HepG2 (cell line): ENCODE results near the gene GSX1. TPM values are rescaled to one million over a fixed set of nuclear protein-coding genes. Genes with fewer than 3 reads are reported as not detected.

ENCODE experiments used
- AHR ChIP-seq: IDR thresholded peaks from 2 replicates; pipeline ENCODE4 v1.6.1; 2018; ENCODE audit warnings: missing genetic modification reagents, missing compliant biosample characterization
- ARID2 ChIP-seq: sonication (generic); formaldehyde crosslinking; IDR thresholded peaks from 2 replicates; pipeline ENCODE4 v1.8.1; 2022; ENCODE audit warnings: mild to moderate bottlenecking, missing genetic modification reagents, borderline replicate concordance
- ASH2L ChIP-seq: fragments of 300-600, 200-600 bp; sonication (generic); IDR thresholded peaks from 2 replicates; pipeline ENCODE4 v1.7.0; 2017; ENCODE audit warnings: low read depth, mild to moderate bottlenecking, moderate library complexity, mixed read lengths, low read length; ENCODE audit not compliant: insufficient read length
- ATF6 ChIP-seq: sonication (generic); formaldehyde crosslinking; conservative IDR thresholded peaks from 2 replicates; pipeline ENCODE4 v1.4.0; 2020; ENCODE audit warnings: missing genetic modification reagents
- BORCS8-MEF2B ChIP-seq: sonication (generic); formaldehyde crosslinking; IDR thresholded peaks from 2 replicates; pipeline ENCODE4 v1.8.0; 2022; ENCODE audit warnings: mild to moderate bottlenecking, missing genetic modification reagents
- DMAP1 ChIP-seq: IDR thresholded peaks from 2 replicates; pipeline ENCODE4 v1.6.1; 2016
- DPF2 ChIP-seq: sonication (generic); formaldehyde crosslinking; IDR thresholded peaks from 2 replicates; pipeline ENCODE4 v1.4.0; 2020; ENCODE audit warnings: mild to moderate bottlenecking, low read depth, missing genetic modification reagents, borderline replicate concordance
- EED ChIP-seq: sonication (generic); formaldehyde crosslinking; IDR thresholded peaks from 2 replicates; pipeline ENCODE4 v1.5.0; 2020; ENCODE audit warnings: mild to moderate bottlenecking, missing genetic modification reagents
- FOXP4 ChIP-seq: sonication (generic); formaldehyde crosslinking; IDR thresholded peaks from 2 replicates; pipeline ENCODE4 v1.4.0; 2020; ENCODE audit warnings: missing genetic modification reagents
- HBP1 ChIP-seq: IDR thresholded peaks from 2 replicates; pipeline ENCODE4 v1.6.1; 2016; ENCODE audit warnings: low read depth, control low read depth
- HNRNPH1 ChIP-seq: fragments of 200-400 bp; formaldehyde crosslinking; optimal IDR thresholded peaks from 2 replicates; pipeline ENCODE3; 2017; ENCODE audit warnings: mild to moderate bottlenecking, low read depth, low read length
- KDM2A ChIP-seq: sonication (generic); formaldehyde crosslinking; IDR thresholded peaks from 2 replicates; pipeline ENCODE4 v1.4.0; 2020; ENCODE audit warnings: low read depth, missing genetic modification reagents, borderline replicate concordance
- KMT2A ChIP-seq: sonication (generic); formaldehyde crosslinking; IDR thresholded peaks from 2 replicates; pipeline ENCODE4 v1.4.0; 2020; ENCODE audit warnings: missing genetic modification reagents
- MEF2D ChIP-seq: sonication (generic); formaldehyde crosslinking; IDR thresholded peaks from 2 replicates; pipeline ENCODE4 v1.5.1; 2020; ENCODE audit warnings: mild to moderate bottlenecking, missing genetic modification reagents
- MTF2 ChIP-seq: sonication (generic); formaldehyde crosslinking; IDR thresholded peaks from 2 replicates; pipeline ENCODE4 v1.5.0; 2020; ENCODE audit warnings: missing genetic modification reagents, borderline replicate concordance
- NFRKB ChIP-seq: fragments of 450-650 bp; IDR thresholded peaks from 2 replicates; pipeline ENCODE4 v1.6.1; 2017
- NR2F1 ChIP-seq, 2 experiments: fragments of 450-650 bp in 1 of 2; formaldehyde crosslinking in 1 of 2; IDR thresholded peaks; 2 replicates each; pipeline versions ENCODE4 v1.5.0 to v1.6.1; 2016 to 2020; ENCODE audit warnings: mild to moderate bottlenecking in 1 of 2, missing compliant biosample characterization in 1 of 2, missing genetic modification reagents in 1 of 2, moderate library complexity in 1 of 2
- PPARG ChIP-seq: conservative IDR thresholded peaks from 2 replicates; pipeline ENCODE4 v1.6.1; 2016; ENCODE audit warnings: missing biosample characterization, missing genetic modification reagents
- SP4 ChIP-seq: sonication (generic); formaldehyde crosslinking; IDR thresholded peaks from 2 replicates; pipeline ENCODE4 v1.8.1; 2023; ENCODE audit warnings: mild to moderate bottlenecking, missing genetic modification reagents
- THAP11 ChIP-seq: IDR thresholded peaks from 2 replicates; pipeline ENCODE4 v1.6.1; 2016; ENCODE audit warnings: missing biosample characterization, missing genetic modification reagents
- U2AF2 ChIP-seq: fragments of 200-400 bp; formaldehyde crosslinking; IDR thresholded peaks from 2 replicates; pipeline ENCODE4 v1.6.1; 2017; ENCODE audit warnings: low read depth, mild to moderate bottlenecking, low read length
- ZC3H4 ChIP-seq: sonication (generic); formaldehyde crosslinking; IDR thresholded peaks from 2 replicates; pipeline ENCODE4 v1.4.0; 2020; ENCODE audit warnings: missing genetic modification reagents, borderline replicate concordance
- ZNF644 ChIP-seq: IDR thresholded peaks from 2 replicates; pipeline ENCODE4 v1.6.1; 2016; ENCODE audit warnings: low read depth
- ZSCAN20 ChIP-seq: sonication (generic); formaldehyde crosslinking; IDR thresholded peaks from 2 replicates; pipeline ENCODE4 v1.4.0; 2020; ENCODE audit warnings: missing genetic modification reagents, mild to moderate bottlenecking, borderline replicate concordance
- ZSCAN21 ChIP-seq: sonication (generic); formaldehyde crosslinking; IDR thresholded peaks from 2 replicates; pipeline ENCODE4 v1.8.0; 2022; ENCODE audit warnings: mild to moderate bottlenecking, missing genetic modification reagents, moderate library complexity, borderline replicate concordance
- ZZZ3 ChIP-seq: sonication (generic); formaldehyde crosslinking; IDR thresholded peaks from 2 replicates; pipeline ENCODE4 v1.4.0; 2020; ENCODE audit warnings: missing genetic modification reagents, mild to moderate bottlenecking, borderline replicate concordance
- polyA plus RNA-seq, 8 experiments: library from polyadenylated mRNA; depleted of rRNA in 3 of 8; stranded (reverse) in 7 of 8; unstranded in 1 of 8; fragments of >200 nt; fragmentation: Illumina TruSeq in 4 of 8; extraction: Trizol in 4 of 8; gene quantifications; 2 replicates each; pipeline versions ENCODE4 v1.2.1 to v1.2.3, GENCODE V29; 2011 to 2016; ENCODE audit warnings: low read depth in 4 of 8, missing spikeins in 1 of 8, mixed read lengths in 1 of 8; ENCODE audit not compliant: insufficient read depth in 1 of 8
- total RNA-seq, 5 experiments: library from RNA; depleted of rRNA; stranded (reverse); fragments of >200 nt; fragmentation: Illumina TruSeq; extraction: Trizol; gene quantifications; 2 replicates each; pipeline ENCODE4 v1.2.3, GENCODE V29; 2016; ENCODE audit warnings: low read depth in 1 of 5

Gene GSX1
- total and polyA plus RNA-seq, 2 of the 13 experiments (the other 11 are each of a cell fraction or from before 2014, with no cell fraction given) = not detected

GRCh38 chr13:27792393-27793218, at the start of gene GSX1 (continued):
- TF ChIP-seq DMAP1 (CRISPR knock-in tag) = no peak
- 0 out of 2 replicates have a peak, but pooled peaks have one; percentile 28 for TF ChIP-seq ZNF644 (CRISPR knock-in tag)
- TF ChIP-seq DPF2 = no peak
- peak; percentile 42; the same call in 1 of the 2 replicates for TF ChIP-seq KDM2A (CRISPR knock-in tag)
- TF ChIP-seq MTF2 (CRISPR knock-in tag) = peak; percentile 32; the same call in 1 of the 2 replicates
- TF ChIP-seq FOXP4 (CRISPR knock-in tag) = no peak
- no peak for TF ChIP-seq ARID2 (CRISPR knock-in tag)
- TF ChIP-seq ZSCAN21 (CRISPR knock-in tag) = peak; percentile 49; the same call in 1 of the 2 replicates
- no peak for TF ChIP-seq ZC3H4 (CRISPR knock-in tag)
- no peak for TF ChIP-seq ASH2L
- TF ChIP-seq HNRNPH1 = no peak
- peak; percentile 79; the same call in 1 of the 2 replicates for TF ChIP-seq BORCS8-MEF2B (CRISPR knock-in tag)
- no peak for TF ChIP-seq MEF2D (CRISPR knock-in tag)
- TF ChIP-seq THAP11 (CRISPR knock-in tag) = no peak
- TF ChIP-seq ZSCAN20 (CRISPR knock-in tag) = no peak
- no peak for TF ChIP-seq NR2F1 (CRISPR knock-in tag; IDR thresholded peaks at IDR 0.05)
- TF ChIP-seq ATF6 (CRISPR knock-in tag) = no peak
- no peak for TF ChIP-seq U2AF2
- no peak for TF ChIP-seq PPARG (CRISPR knock-in tag)
- TF ChIP-seq HBP1 (CRISPR knock-in tag) = 0 out of 2 replicates have a peak, but pooled peaks have one; percentile 56
- TF ChIP-seq SP4 (CRISPR knock-in tag) = no peak
- no peak for TF ChIP-seq NFRKB
- no peak for TF ChIP-seq AHR (CRISPR knock-in tag)
- TF ChIP-seq EED = no peak
- no peak for TF ChIP-seq KMT2A (CRISPR knock-in tag)
- no peak for TF ChIP-seq ZZZ3
